ENCODE measurements around the gene ARID1B. TPM values are rescaled to one million over a fixed set of nuclear protein-coding genes. Genes with fewer than 3 reads are reported as not detected.

ARID1B gene
- total and polyA plus RNA-seq, 2 of the 13 experiments (the other 11 are each of a cell fraction or from before 2014, with no cell fraction given): 20.1 to 32.6 TPM

DNA sequence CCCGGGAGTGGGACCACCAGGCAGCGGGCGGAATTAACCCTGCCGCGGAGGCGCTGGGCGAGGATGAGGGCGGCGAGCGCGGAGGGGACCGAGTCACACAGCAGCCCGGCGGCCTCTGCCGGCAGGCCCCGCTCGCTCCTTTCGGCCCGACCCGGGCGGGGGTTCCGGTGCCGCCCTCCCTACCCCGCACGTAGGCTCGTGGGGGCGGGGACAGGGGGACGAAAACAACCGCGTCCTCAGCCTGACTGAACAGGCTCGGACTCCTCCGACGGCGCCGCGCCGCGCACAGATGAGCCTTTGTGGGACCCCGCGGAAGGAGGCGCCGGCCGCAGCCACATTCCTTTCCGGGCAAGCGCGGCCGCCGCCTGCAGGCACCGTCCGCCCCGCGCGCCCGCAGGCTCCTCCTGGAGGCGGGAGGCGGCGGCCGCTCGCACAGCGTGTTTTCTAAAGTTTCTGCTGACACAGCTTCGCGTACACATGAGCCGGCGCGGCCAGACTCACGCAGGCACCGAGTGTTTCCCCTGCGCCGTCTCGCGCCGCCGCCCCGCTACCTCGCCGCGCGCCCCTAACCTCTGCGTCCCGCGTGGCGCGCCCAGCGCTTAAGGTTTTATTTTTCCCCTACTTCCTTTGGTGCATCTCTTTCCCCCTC is 244.3 kb downstream of the ARID1B start (continued):
- peak; percentile 83 to 99 for TF ChIP-seq HMGXB4 (CRISPR knock-in tag; IDR thresholded peaks at IDR 0.05; ENCODE audit: borderline replicate concordance in 1 of 2, low read depth in 1 of 2)
- 0 out of 2 replicates have a peak, but pooled peaks have one; percentile 45 for TF ChIP-seq ZNF577 (CRISPR knock-in tag; IDR thresholded peaks at IDR 0.05; ENCODE audit: borderline replicate concordance, low read depth)
- TF ChIP-seq NR2F6 (IDR thresholded peaks at IDR 0.05): no peak
- TF ChIP-seq NR2F6 (CRISPR knock-in tag; IDR thresholded peaks at IDR 0.05): peak; percentile 20; the same call in 1 of the 2 replicates
- TF ChIP-seq, protein P1, sequence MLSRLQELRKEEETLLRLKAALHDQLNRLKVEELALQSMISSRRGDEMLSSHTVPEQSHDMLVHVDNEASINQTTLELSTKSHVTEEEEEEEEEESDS (CRISPR knock-in tag; IDR thresholded peaks at IDR 0.05; ENCODE audit: borderline replicate concordance): no peak
- TF ChIP-seq ZNF775 (CRISPR knock-in tag; IDR thresholded peaks at IDR 0.05; ENCODE audit: borderline replicate concordance): no peak
- TF ChIP-seq NFIB (CRISPR knock-in tag; IDR thresholded peaks at IDR 0.05; ENCODE audit: borderline replicate concordance): no peak
- peak; percentile 94 for TF ChIP-seq SPEN (CRISPR knock-in tag; IDR thresholded peaks at IDR 0.05; ENCODE audit: low read depth)
- TF ChIP-seq, protein P2, sequence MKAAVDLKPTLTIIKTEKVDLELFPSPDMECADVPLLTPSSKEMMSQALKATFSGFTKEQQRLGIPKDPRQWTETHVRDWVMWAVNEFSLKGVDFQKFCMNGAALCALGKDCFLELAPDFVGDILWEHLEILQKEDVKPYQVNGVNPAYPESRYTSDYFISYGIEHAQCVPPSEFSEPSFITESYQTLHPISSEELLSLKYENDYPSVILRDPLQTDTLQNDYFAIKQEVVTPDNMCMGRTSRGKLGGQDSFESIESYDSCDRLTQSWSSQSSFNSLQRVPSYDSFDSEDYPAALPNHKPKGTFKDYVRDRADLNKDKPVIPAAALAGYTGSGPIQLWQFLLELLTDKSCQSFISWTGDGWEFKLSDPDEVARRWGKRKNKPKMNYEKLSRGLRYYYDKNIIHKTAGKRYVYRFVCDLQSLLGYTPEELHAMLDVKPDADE (CRISPR knock-in tag; IDR thresholded peaks at IDR 0.05): peak; percentile 36; the same call in 1 of the 2 replicates
- TF ChIP-seq U2AF2 (IDR thresholded peaks at IDR 0.05; ENCODE audit: low read depth, low read length): no peak
- peak; percentile 52; the same call in 1 of the 2 replicates for TF ChIP-seq ZFP82 (CRISPR knock-in tag; IDR thresholded peaks at IDR 0.05; ENCODE audit: borderline replicate concordance)
- TF ChIP-seq NR3C1 (CRISPR knock-in tag; IDR thresholded peaks at IDR 0.05): no peak
- TF ChIP-seq, protein P3, sequence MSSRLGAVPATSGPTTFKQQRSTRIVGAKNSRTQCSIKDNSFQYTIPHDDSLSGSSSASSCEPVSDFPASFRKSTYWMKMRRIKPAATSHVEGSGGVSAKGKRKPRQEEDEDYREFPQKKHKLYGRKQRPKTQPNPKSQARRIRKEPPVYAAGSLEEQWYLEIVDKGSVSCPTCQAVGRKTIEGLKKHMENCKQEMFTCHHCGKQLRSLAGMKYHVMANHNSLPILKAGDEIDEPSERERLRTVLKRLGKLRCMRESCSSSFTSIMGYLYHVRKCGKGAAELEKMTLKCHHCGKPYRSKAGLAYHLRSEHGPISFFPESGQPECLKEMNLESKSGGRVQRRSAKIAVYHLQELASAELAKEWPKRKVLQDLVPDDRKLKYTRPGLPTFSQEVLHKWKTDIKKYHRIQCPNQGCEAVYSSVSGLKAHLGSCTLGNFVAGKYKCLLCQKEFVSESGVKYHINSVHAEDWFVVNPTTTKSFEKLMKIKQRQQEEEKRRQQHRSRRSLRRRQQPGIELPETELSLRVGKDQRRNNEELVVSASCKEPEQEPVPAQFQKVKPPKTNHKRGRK (CRISPR knock-in tag; IDR thresholded peaks at IDR 0.05): peak; percentile 41; the same call in 1 of the 2 replicates
- no peak for TF ChIP-seq XBP1 (CRISPR knock-in tag; IDR thresholded peaks at IDR 0.05)
- TF ChIP-seq MAZ (IDR thresholded peaks at IDR 0.05; ENCODE audit: borderline replicate concordance, low read depth, low read length): peak; percentile 88; the same call in 1 of the 2 replicates
- TF ChIP-seq MAZ (CRISPR knock-in tag; IDR thresholded peaks at IDR 0.05; ENCODE audit: low read depth): peak; percentile 99
- TF ChIP-seq ZNF343 (CRISPR knock-in tag; IDR thresholded peaks at IDR 0.05): peak; percentile 86; the same call in 1 of the 2 replicates
- no peak for TF ChIP-seq PREB (CRISPR knock-in tag; IDR thresholded peaks at IDR 0.05)
- peak; percentile 28; the same call in 1 of the 2 replicates for TF ChIP-seq IRF2 (CRISPR knock-in tag; IDR thresholded peaks at IDR 0.05)
- peak; percentile 34; the same call in 1 of the 2 replicates for TF ChIP-seq ZNF337 (CRISPR knock-in tag; IDR thresholded peaks at IDR 0.05; ENCODE audit: borderline replicate concordance, low read depth)
- no peak for TF ChIP-seq EHMT2 (IDR thresholded peaks at IDR 0.05; ENCODE audit: borderline replicate concordance, low read depth, low read length)
- peak; percentile 79; the same call in 1 of the 2 replicates for TF ChIP-seq GTF3A (CRISPR knock-in tag; conservative IDR thresholded peaks at IDR 0.05)
- TF ChIP-seq ZKSCAN5 (CRISPR knock-in tag; IDR thresholded peaks at IDR 0.05): no peak
- peak; percentile 95 for TF ChIP-seq TAF1 (CRISPR knock-in tag; IDR thresholded peaks at IDR 0.05)
- no peak for TF ChIP-seq ZMYM3 (CRISPR knock-in tag; IDR thresholded peaks at IDR 0.05)
